GM18505 (cell line): ENCODE measurements around the gene HYAL2.

Source experiments
- ATAC-seq: cut with Tn5 transposase; IDR thresholded peaks from one replicate; pipeline ENCODE4 v1.9.1; 2021; ENCODE audit not compliant: unreplicated experiment
- POLR2A ChIP-seq: IDR thresholded peaks from 4 replicates; pipeline ENCODE4 v1.6.1; 2011; ENCODE audit warnings: borderline replicate concordance; ENCODE audit not compliant: insufficient read depth, insufficient read length; ENCODE audit errors: extremely low read depth

Gene HYAL2

GRCh38 chr3:50269460-50269859, 53.1 kb downstream of the HYAL2 start:
- no peak for TF ChIP-seq POLR2A
- no peak for ATAC-seq

- ATAC-seq, result no peak
- TF ChIP-seq POLR2A, result no peak
Measured at GRCh38 chr3:50268703-50269451, 53.7 kb downstream of the HYAL2 start, which contains the start of gene SEMA3B. TSS of gene SEMA3B (plus strand) at chr3:50269147. CDS start at chr3:50269241, 94 bp downstream.

GRCh38 chr3:50268276-50268675, 54.3 kb downstream of the HYAL2 start:
- no peak for ATAC-seq
- no peak for TF ChIP-seq POLR2A
